HepG2 (cell line): Measurements from ENCODE around the gene HMGN4. TPM values are rescaled to one million over a fixed set of nuclear protein-coding genes. Genes with fewer than 3 reads are reported as not detected.

ENCODE experiments used
- ARID4A ChIP-seq: sonication (generic); formaldehyde crosslinking; IDR thresholded peaks from 2 replicates; pipeline ENCODE4 v1.5.0; 2020; ENCODE audit warnings: mild to moderate bottlenecking, missing genetic modification reagents, borderline replicate concordance
- ETV6 ChIP-seq: sonication (generic); formaldehyde crosslinking; conservative IDR thresholded peaks from 2 replicates; pipeline ENCODE4 v1.4.0; 2020; ENCODE audit warnings: missing genetic modification reagents
- HDAC6 ChIP-seq: fragments of 200-600 bp; sonication (generic); IDR thresholded peaks from 2 replicates; pipeline ENCODE4 v1.7.0; 2017; ENCODE audit warnings: mild to moderate bottlenecking, antibody characterized with exemption, low read length, low read depth
- HMG20A ChIP-seq: IDR thresholded peaks from 2 replicates; pipeline ENCODE4 v1.6.1; 2016; ENCODE audit warnings: borderline replicate concordance
- MTA1 ChIP-seq: sonication (generic); formaldehyde crosslinking; IDR thresholded peaks from 2 replicates; pipeline ENCODE4 v1.4.0; 2020; ENCODE audit warnings: missing genetic modification reagents, mild to moderate bottlenecking, borderline replicate concordance
- NFE2L1 ChIP-seq: sonication (generic); formaldehyde crosslinking; IDR thresholded peaks from 2 replicates; pipeline ENCODE4 v1.4.0; 2020; ENCODE audit warnings: missing genetic modification reagents, mild to moderate bottlenecking, borderline replicate concordance
- NFE2L2 ChIP-seq: fragments of 150-350 bp; IDR thresholded peaks from 2 replicates; pipeline ENCODE4 v1.6.1; 2014; ENCODE audit warnings: low read length
- RCOR2 ChIP-seq: IDR thresholded peaks from 2 replicates; pipeline ENCODE4 v1.6.1; 2016; ENCODE audit warnings: missing biosample characterization, missing genetic modification reagents
- RFX3 ChIP-seq: IDR thresholded peaks from 2 replicates; pipeline ENCODE4 v1.6.1; 2016; ENCODE audit warnings: missing biosample characterization, missing genetic modification reagents
- STAT5B ChIP-seq: sonication (generic); formaldehyde crosslinking; IDR thresholded peaks from 2 replicates; pipeline ENCODE4 v1.4.0; 2020; ENCODE audit warnings: missing genetic modification reagents
- ZFY ChIP-seq: sonication (generic); formaldehyde crosslinking; IDR thresholded peaks from 2 replicates; pipeline ENCODE4 v1.4.0; 2020; ENCODE audit warnings: missing genetic modification reagents
- ZMYM3 ChIP-seq: sonication (generic); formaldehyde crosslinking; IDR thresholded peaks from 2 replicates; pipeline ENCODE4 v1.5.1; 2020; ENCODE audit warnings: mild to moderate bottlenecking, missing genetic modification reagents
- ZNF136 ChIP-seq: sonication (generic); formaldehyde crosslinking; IDR thresholded peaks from 2 replicates; pipeline ENCODE4 v1.8.1; 2022; ENCODE audit warnings: low read depth, mild to moderate bottlenecking, moderate library complexity, missing genetic modification reagents
- ZNF207 ChIP-seq: fragments of 450-650 bp; IDR thresholded peaks from 2 replicates; pipeline ENCODE4 v1.6.1; 2016; ENCODE audit warnings: antibody characterized with exemption, borderline replicate concordance
- polyA plus RNA-seq, 8 experiments: library from polyadenylated mRNA; depleted of rRNA in 3 of 8; stranded (reverse) in 7 of 8; unstranded in 1 of 8; fragments of >200 nt; fragmentation: Illumina TruSeq in 4 of 8; extraction: Trizol in 4 of 8; gene quantifications; 2 replicates each; pipeline versions ENCODE4 v1.2.1 to v1.2.3, GENCODE V29; 2011 to 2016; ENCODE audit warnings: low read depth in 4 of 8, missing spikeins in 1 of 8, mixed read lengths in 1 of 8; ENCODE audit not compliant: insufficient read depth in 1 of 8
- total RNA-seq, 5 experiments: library from RNA; depleted of rRNA; stranded (reverse); fragments of >200 nt; fragmentation: Illumina TruSeq; extraction: Trizol; gene quantifications; 2 replicates each; pipeline ENCODE4 v1.2.3, GENCODE V29; 2016; ENCODE audit warnings: low read depth in 1 of 5
- TF ChIP-seq, protein P1 (sequence below): sonication (generic); formaldehyde crosslinking; IDR thresholded peaks from 2 replicates; pipeline ENCODE4 v1.5.0; 2020; ENCODE audit warnings: mild to moderate bottlenecking, missing genetic modification reagents
- TF ChIP-seq, protein P2 (sequence below): sonication (generic); formaldehyde crosslinking; IDR thresholded peaks from 2 replicates; pipeline ENCODE4 v1.4.0; 2020; ENCODE audit warnings: mild to moderate bottlenecking, missing genetic modification reagents
- TF ChIP-seq, protein P3 (sequence below): sonication (generic); formaldehyde crosslinking; IDR thresholded peaks from 2 replicates; pipeline ENCODE4 v1.4.0; 2020; ENCODE audit warnings: missing genetic modification reagents, mild to moderate bottlenecking, borderline replicate concordance

HMGN4 gene
- total and polyA plus RNA-seq, 2 of the 13 experiments (the other 11 are each of a cell fraction or from before 2014, with no cell fraction given) = 39.9 to 52.1 TPM

GRCh38 chr6:26568601-26569432, 30.7 kb downstream of the HMGN4 start (continued):
- TF ChIP-seq, protein P1, sequence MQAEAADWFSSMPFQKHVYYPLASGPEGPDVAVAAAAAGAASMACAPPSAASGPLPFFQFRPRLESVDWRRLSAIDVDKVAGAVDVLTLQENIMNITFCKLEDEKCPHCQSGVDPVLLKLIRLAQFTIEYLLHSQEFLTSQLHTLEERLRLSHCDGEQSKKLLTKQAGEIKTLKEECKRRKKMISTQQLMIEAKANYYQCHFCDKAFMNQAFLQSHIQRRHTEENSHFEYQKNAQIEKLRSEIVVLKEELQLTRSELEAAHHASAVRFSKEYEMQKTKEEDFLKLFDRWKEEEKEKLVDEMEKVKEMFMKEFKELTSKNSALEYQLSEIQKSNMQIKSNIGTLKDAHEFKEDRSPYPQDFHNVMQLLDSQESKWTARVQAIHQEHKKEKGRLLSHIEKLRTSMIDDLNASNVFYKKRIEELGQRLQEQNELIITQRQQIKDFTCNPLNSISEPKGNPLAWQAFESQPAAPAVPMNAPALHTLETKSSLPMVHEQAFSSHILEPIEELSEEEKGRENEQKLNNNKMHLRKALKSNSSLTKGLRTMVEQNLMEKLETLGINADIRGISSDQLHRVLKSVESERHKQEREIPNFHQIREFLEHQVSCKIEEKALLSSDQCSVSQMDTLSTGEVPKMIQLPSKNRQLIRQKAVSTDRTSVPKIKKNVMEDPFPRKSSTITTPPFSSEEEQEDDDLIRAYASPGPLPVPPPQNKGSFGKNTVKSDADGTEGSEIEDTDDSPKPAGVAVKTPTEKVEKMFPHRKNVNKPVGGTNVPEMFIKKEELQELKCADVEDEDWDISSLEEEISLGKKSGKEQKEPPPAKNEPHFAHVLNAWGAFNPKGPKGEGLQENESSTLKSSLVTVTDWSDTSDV (CRISPR knock-in tag) = no peak
- TF ChIP-seq ZNF136 (no peak), ARID4A (peak; percentile 82; the same call in 1 of the 2 replicates), ZMYM3 (CRISPR knock-in tag) (peak; percentile 85; the same call in 1 of the 2 replicates), RFX3 (CRISPR knock-in tag) (peak; percentile 37; the same call in 1 of the 2 replicates), NFE2L1 (no peak), MTA1 (CRISPR knock-in tag) (no peak), HMG20A (peak; percentile 38; the same call in 1 of the 2 replicates), RCOR2 (CRISPR knock-in tag) (peak; percentile 91), STAT5B (CRISPR knock-in tag) (0 out of 2 replicates have a peak, but pooled peaks have one; percentile 70), ETV6 (0 out of 2 replicates have a peak, but pooled peaks have one; percentile 31), ZNF207 (no peak), ZFY (CRISPR knock-in tag) (no peak), HDAC6 (no peak), NFE2L2 (no peak)
- TF ChIP-seq, protein P2, sequence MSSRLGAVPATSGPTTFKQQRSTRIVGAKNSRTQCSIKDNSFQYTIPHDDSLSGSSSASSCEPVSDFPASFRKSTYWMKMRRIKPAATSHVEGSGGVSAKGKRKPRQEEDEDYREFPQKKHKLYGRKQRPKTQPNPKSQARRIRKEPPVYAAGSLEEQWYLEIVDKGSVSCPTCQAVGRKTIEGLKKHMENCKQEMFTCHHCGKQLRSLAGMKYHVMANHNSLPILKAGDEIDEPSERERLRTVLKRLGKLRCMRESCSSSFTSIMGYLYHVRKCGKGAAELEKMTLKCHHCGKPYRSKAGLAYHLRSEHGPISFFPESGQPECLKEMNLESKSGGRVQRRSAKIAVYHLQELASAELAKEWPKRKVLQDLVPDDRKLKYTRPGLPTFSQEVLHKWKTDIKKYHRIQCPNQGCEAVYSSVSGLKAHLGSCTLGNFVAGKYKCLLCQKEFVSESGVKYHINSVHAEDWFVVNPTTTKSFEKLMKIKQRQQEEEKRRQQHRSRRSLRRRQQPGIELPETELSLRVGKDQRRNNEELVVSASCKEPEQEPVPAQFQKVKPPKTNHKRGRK (CRISPR knock-in tag) = no peak
- TF ChIP-seq, protein P3, sequence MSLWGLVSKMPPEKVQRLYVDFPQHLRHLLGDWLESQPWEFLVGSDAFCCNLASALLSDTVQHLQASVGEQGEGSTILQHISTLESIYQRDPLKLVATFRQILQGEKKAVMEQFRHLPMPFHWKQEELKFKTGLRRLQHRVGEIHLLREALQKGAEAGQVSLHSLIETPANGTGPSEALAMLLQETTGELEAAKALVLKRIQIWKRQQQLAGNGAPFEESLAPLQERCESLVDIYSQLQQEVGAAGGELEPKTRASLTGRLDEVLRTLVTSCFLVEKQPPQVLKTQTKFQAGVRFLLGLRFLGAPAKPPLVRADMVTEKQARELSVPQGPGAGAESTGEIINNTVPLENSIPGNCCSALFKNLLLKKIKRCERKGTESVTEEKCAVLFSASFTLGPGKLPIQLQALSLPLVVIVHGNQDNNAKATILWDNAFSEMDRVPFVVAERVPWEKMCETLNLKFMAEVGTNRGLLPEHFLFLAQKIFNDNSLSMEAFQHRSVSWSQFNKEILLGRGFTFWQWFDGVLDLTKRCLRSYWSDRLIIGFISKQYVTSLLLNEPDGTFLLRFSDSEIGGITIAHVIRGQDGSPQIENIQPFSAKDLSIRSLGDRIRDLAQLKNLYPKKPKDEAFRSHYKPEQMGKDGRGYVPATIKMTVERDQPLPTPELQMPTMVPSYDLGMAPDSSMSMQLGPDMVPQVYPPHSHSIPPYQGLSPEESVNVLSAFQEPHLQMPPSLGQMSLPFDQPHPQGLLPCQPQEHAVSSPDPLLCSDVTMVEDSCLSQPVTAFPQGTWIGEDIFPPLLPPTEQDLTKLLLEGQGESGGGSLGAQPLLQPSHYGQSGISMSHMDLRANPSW (CRISPR knock-in tag) = no peak
